DMS53 treated with DMSO at 0.1 percent for 48 hours (cell line): ENCODE data around the gene TRPM7.
"Not testable (repeated sequence)": the region's sequence is repeated elsewhere in the genome, so short reads cannot be mapped to it uniquely, and the experiment has no call there.

ENCODE experiments used
- DNase-seq: peaks from one replicate; lab custom pipeline; 2025; ENCODE audit not compliant: unreplicated experiment; lab: John Stamatoyannopoulos, UW

The TRPM7 gene

DNA sequence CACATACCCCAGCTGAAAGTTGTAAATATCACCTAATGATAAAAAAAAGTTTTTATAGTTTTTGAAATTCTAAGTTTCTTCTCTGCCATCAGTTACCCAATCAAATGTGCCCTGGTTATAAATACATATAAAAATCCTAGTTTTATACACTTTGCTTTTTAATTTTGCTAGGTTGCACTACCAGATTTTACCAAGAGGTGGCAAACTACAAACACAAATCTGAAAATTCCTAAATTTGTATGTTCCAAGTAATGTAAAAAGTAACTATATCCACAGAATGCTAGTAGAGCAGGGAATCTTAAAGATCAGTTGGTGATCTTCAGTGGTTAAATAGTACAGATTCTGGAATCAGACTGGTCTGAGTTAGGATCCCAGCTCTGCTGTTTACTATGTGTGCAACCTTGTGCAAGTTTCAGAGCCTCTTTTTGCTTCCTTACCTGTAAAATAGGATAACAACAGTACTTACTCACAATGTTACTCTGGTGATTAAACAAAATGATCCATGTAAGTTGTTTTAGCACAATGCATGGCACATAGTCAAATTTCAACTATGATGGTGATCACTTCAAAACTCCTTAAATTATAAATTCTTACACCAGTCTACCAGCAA lies 11.0 kb downstream of the TRPM7 start:
- DNase-seq, result no peak

DNA sequence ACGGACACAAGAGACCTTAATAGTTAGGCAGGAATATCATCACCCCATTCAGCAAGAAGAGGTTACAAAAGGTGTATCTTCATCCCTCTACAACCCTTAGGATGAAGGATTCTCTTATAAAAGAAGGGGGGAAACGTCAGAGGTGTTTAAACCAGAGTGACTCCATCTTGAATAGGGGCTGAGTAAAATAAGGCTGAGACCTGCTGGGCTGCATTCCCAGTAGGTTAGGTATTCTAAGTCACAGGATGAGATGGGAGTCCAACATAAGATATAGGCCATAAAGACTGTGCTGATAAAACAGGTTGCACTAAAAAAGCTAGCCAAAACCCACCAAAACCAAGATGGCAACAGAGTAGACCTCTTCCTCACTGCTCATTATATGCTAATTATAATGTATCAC lies 16.5 kb downstream of the TRPM7 start:
- no peak for DNase-seq

DNA sequence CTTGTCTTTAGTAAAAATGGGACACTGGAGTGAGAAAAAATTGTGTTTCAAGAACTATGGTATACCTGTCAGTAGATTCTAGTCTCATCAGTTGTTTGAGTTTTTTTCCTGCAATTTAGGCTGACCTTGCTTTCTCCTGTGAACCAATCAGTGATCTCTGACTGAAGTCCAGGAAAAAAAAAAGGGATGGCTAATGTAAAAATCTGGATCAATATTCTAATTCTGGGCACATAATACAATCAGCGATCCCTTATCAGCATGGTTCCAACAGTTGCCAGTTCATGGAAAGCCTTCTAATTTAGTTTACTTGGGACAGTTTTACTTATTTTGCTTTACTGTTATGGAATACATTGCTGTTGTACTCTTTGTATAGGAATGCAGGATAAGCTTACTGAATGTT lies 17.0 kb downstream of the TRPM7 start:
- no peak for DNase-seq

DNA sequence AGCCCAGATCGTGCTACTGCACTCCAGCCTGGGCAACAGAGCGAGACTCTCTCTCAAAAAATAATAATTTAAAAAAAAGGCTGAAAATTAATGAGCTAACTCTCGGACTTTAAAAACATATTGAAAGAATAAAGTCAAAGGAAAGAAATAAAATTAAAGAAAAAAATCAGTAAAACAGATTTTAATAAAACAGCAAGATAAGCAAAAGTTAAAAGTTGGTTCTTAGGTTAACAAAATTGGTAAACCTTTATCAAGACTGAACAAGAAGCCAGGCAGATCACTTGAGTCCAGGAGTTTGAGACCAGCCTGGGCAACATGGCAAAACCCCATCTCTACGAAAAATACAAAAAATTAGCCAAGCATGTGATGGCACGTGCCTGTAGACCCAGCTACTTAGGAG lies 20.7 kb downstream of the TRPM7 start:
- DNase-seq, result no peak

DNA sequence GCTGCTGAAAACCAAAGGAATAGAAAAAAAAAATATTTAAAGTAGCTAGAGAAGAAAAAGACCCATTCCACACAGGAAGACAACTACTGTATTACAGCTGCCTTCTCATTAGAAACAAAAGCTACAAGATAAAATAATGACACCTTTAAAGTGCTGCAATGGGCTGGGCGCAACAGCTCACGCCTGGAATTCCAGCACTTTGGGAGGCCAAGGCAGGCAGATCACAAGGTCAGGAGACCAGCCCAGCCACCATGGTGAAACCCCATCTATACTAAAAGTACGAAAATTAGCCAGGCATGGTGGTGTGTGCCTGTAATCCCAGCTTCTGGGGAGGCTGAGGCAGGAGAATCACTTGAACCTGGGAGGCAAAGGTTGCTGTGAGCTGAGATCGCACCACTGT lies 31.0 kb downstream of the TRPM7 start:
- no peak for DNase-seq

DNA sequence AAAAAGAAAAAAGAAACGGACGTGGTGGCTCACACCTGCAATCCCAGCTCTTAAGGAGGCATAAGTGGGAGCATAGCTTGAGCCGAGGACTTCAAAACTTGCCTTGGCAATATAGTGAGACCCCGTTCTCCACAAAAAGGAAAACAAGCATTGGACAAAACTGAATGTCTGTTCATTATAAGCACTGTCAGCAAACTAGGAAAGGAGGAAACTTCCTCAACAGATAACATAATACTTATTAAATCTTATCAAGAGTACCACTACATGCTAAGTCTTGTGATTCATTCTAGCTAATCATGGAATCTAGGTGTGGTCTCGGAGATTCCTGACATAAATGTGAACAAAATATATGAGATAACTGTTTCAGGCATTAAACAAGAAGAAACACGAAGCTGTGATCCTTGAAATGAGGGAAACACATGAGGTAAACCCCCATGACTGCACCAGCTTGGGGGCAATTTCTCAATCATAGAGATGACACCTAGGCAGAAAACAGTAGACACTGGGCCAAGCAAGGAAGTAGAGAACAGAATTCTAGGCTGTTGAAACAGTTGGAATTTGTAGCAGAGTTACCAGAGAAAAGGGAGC lies 33.3 kb downstream of the TRPM7 start:
- DNase-seq, result no peak

DNA sequence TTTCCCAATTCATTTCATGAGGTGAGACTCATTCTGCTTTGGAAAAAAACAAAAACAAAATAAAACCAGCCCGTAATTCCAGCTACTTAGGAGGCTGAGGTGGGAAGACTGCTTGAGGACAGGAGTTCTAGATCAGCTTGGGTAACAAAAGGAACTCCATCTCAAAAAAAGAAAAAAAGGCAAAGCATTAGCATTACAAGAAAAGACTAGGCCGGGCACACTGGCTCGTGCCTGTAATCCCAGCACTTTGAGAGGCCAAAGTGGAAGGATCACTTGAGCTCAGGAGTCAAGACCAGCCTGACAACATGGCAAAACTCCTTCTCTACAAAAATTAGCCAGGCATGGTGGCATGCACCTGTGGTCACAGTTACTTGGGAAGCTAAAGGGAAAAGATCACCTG lies 33.9 kb downstream of the TRPM7 start:
- DNase-seq, result no peak

DNA sequence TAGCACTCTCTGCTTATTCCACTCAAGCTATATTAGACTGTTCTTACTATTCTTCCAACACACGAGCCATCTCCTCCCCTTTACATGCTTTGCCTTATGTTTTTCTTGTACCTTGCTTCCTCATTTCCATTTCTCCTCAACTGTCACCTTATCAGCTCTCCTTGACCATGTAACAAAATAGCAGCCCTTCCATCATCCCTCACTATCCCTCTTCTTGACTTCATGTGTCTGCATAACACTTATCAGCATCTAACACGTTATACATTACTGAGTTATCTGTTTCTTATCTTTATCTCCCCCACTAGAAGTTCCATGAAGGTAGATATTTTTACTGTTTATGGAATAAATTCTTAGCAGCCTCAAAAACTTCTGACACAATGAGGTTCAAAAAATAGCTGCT lies 45.3 kb downstream of the TRPM7 start:
- DNase-seq, result no peak

DNA sequence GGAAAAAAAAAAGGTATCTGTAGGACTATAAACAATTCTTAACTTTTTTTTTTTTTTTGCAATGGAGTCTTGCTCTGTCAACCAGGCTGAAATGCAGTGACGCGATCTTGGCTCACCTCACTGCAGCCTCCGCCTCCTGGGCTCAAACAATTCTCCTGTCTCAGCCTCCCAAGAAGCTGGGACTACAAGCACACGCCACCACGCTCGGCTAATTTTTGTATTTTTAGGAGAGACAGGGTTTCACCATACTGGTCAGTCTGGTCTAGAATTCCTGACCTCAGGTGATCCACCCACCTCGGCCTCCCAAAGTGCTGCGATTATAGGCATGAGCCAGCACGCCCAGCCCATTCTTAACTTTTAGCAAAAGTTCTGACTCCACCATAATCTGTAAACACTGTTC lies 50.5 kb downstream of the TRPM7 start:
- no peak for DNase-seq

DNA sequence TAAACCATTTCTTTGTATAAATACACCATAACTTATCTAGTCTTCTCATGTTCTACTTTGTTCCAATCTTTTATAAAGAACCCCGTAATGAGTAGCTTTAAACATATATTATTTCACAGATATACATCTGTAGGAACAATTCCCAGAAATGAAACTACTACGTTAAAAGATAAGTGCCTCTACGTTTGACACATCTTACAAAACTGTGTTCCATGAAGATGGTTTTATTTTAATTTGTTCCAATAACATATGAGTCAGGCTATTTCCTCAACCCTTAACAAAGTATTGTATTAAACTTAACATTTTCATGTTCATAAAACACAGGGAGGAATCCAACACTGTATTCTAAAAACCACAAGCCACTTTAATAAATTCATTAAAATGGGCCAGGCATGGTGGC lies 52.9 kb downstream of the TRPM7 start:
- DNase-seq, result no peak

DNA sequence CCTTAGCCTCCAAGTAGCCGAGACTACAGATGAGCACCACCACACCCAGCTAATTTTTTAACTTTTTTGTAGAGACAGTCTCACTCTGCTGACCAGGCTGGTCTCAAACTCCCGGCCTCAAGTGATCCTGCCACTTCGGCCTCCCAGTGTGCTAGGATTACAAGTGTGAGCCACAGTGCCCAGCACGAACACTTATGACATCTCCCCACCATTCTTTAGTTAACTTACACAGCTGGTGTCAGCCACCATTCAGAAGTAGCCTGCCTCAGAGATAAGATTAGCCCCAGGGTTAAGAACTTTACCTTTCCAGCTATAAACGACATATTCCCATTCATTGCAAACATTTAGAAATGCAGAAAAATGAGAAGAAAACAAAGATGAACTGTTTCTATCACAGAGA lies 58.2 kb downstream of the TRPM7 start:
- no peak for DNase-seq

DNA sequence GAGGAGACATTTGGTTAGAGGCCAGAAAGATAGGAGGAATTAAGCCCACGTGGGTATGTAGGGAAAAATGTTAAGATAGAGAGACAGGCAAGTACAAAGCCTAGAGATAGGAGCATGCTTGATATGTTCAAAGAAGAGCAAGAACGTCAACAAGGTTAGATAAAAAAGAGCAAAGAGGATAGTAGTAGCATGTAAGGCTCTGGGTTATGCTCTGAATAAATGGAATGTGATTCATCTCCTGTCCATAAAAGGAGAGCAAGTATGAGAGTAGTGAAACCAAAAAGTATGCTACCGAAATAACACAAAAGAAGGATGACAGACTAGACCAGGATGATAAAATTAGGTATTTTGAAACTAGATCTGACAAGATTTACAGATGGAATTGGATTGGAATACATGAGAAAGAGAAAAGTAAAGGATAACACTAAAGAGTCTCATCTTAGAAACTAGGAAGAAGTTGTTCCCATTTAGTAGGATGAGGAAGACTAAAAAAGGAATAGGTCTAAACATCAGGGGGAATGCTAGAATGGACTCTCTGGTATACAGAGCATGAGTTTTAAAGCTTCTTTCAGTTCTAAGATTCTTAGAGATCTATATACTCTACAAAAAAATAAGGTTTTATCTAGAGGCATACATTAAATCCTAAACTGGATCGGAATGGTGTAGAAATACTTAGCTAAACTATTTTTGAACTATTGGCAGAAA lies 59.1 kb downstream of the TRPM7 start:
- DNase-seq, result no peak

DNA sequence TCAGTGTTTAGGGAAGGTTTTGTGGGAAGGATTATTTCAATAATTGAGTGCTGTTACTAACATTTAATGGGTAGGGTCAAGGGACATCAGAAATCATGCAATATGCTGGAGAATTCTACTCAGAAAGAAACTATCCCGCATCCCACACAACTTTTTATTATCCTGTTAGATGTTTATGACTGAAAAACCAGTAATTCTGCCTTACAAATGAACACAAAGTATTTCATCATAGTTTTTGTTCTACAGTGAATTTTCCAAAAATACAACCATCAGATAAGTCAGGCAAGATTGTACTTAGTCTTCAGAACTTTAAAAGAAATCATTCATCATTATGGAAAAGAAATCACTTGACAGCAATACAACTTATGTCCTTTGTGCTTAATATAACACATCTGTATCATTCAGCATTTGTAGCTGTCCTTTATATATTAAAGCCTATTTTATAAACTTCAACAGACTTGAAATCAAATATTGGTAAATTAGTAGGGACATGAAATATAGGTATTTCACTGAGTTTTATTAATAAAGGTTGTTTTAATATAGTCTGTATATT lies 61.9 kb downstream of the TRPM7 start:
- no peak for DNase-seq

DNA sequence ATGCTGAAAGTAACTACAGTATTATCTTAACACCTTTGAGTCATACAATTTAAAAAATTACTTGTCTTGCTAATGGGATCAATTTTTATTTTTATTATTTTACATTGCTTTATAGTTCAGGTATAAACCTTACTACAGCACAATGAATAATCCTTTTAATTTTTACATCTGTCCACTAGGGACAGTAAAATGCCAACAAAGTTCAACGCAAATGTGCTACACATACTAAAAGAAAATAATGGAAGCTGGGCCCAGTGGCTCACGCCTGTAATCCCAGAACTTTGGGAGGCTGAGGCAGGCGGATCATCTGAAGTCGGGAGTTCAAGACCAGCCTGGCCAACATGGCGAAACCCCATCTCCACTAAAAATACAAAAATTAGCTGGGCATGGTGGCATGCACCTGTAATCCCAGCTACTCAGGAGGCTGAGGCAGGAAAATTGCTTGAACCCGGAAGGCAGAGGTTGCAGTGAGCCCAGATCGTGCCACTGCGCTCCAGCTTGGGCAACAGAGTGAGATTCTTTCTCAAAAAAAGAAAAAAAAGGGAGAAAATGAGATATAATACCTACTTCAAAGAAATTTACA lies 64.1 kb downstream of the TRPM7 start:
- DNase-seq, result not testable (repeated sequence)

DNA sequence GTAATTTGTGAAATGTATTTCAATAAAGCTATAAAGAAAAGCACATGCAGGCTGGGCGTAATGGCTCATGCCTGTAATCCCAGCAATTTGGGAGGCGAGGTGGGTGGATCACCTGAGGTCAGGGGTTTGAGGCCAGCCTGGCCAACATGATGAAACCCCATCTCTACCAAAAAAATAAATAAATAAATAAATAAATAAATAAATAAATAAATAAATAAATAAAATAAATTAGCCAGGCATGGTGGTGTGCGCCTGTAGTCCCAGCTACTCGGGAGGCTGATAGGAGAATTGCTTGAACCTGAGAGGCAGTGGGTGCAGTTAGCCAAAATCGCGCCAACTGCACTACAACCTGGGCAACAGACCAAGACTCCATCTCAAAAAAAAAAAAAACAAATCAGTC lies 69.6 kb downstream of the TRPM7 start:
- not testable (repeated sequence) for DNase-seq

DNA sequence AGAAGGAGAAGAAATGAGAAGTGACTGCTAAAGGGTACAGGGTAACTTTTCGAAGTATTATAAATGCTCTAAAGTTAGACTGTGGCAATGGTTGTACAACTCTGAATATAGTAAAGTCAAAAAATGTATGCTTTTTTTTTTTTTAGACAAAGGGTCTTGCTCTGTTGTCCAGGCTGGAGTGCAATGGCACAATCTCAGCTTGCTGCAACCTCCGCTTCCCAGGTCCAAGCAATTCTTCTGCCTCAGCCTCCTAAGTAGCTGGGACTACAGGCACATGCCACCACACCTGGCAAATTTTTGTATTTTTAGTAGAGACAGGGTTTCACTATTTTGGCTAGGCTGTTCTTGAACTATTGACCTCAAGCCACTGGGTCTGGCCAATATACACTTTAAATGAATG lies 70.0 kb downstream of the TRPM7 start:
- not testable (repeated sequence) for DNase-seq

DNA sequence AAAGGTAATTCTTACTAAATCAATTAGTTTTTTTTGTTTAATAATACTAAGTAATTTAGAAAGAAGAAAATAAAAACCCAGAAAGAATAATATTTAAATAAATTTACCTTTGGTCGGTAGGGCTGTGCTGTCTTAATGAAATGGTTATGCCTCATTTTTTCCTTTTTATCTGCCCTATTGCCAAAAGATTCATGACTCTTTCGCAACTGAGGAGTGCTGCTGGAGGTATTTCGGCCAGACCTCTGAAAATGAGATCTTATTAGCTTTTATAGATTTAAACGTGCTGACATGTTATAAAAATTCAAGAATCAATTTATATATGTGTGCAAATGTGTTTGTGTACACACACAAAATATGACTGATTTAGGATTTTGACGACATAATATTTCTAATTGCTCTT lies 73.0 kb downstream of the TRPM7 start:
- no peak for DNase-seq

DNA sequence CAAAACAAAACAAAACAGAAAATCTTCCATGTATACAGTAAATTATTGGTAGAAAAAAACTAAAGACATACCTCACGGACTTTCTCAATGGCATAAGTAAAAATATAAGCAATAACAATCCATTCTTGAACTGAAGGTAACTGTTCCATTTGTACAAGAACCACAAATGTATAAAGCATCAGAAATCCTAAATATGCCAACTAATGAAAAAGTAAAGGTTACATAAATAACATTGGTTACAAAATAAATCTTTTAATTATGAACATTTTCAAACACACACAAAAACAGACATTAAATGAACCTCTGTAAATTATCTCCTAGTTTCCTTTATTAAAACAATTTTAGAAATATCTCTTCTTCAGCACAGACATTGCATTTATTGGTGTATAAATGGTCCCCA lies 79.5 kb downstream of the TRPM7 start:
- DNase-seq, result no peak

DNA sequence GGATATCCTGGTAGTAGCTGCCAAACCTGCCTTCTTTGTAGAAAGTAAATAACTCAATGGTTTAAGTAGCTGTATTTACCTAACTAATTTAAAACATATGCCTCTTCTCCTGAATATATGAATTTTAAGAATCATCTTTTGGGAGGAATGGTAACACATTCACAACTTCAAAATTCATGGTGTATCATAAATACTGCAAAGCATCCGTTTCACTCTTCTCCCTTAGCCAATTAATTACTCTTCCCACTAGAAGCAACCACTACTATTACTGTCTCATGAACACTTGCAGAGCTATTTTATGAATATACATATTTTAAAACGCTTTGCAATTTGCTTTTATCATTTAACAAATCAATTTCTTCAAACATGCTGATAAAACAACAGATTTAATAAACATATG lies 81.1 kb downstream of the TRPM7 start:
- no peak for DNase-seq

DNA sequence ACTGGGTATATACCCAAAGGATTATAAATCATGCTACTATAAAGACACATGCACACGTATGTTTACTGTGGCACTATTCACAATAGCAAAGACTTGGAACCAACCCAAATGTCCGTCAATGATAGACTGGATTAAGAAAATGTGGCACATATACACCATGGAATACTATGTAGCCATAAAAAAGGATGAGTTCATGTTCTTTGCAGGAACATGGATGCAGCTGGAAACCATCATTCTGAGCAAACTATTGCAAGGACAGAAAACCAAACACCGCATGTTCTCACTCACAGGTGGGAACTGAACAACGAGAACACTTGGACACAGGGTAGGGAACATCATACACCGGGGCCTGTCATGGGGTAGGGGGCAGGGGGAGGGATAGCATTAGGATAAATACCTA lies 84.6 kb downstream of the TRPM7 start:
- DNase-seq, result not testable (repeated sequence)

DNA sequence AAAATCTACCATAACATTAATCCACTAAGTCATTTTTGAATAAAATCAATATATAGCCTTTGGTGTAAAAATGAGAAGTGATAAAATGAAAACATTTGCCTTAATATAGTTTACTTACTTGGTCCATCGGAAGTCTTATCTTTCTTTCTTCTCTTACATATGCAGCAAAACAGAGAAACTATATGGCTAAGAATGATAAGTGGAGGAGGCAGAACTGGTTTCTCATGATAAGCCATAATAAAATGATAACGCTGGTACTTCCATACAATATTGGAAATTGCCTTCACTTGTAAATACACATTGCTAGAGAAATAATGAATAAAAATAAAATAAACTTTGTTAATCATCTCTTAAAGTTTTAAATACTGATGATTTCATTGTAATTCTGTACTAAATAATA lies 92.3 kb downstream of the TRPM7 start:
- no peak for DNase-seq

DNA sequence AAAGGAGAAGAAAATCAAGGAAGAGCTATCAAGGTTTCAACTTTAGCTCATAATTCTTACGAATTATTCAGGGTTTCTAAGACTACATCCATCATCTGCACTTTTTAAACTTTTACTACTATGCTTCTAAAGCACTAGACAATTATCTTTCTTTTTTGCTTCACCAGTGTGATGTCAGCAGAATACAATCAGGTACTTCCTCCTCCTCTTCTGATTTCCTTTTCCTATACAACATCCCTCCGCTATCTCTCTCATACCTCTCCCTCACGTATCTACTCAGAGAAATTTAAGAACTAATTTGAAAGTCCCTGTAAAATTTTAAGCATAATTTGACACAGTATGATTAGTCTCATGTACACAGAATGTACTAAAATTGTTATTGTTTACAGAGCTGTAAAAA lies 92.8 kb downstream of the TRPM7 start:
- DNase-seq, result no peak
